Stomach smooth muscle (tissue), 2 donors: ENCODE measurements around the gene CCDC187.

Source experiments
- H3K27ac ChIP-seq: one replicate; pipeline ENCODE4 v1.7.0; 2013; ENCODE audit warnings: mild to moderate bottlenecking, low read length, inconsistent platforms
- H3K27me3 ChIP-seq, 2 donors: one replicate each; pipeline ENCODE4 v1.7.0; 2013; ENCODE audit warnings: low read length in 2 of 2; ENCODE audit not compliant: insufficient read depth in 2 of 2, control insufficient read depth in 1 of 2
- H3K36me3 ChIP-seq, 2 donors: one replicate each; pipeline ENCODE4 v1.7.0; 2013; ENCODE audit warnings: low read length in 2 of 2; ENCODE audit not compliant: control insufficient read depth in 2 of 2, insufficient read depth in 2 of 2
- H3K4me1 ChIP-seq: one replicate; pipeline ENCODE4 v1.7.0; 2013; ENCODE audit warnings: low read length; ENCODE audit not compliant: control insufficient read depth, insufficient read depth
- H3K4me3 ChIP-seq, 2 donors: one replicate each; pipeline ENCODE4 v1.7.0; 2013; ENCODE audit warnings: low read length in 2 of 2
- H3K9ac ChIP-seq, 2 donors: one replicate each; pipeline ENCODE4 v1.7.0; 2013; ENCODE audit warnings: low read length in 2 of 2, mild to moderate bottlenecking in 1 of 2
- H3K9me3 ChIP-seq, 2 donors: one replicate each; pipeline ENCODE4 v1.7.0; 2013; ENCODE audit warnings: low read length in 2 of 2; ENCODE audit not compliant: control insufficient read depth in 2 of 2
- donor health status: healthy.
- donor health status: Pancreatic carcinoma.

The CCDC187 gene

DNA sequence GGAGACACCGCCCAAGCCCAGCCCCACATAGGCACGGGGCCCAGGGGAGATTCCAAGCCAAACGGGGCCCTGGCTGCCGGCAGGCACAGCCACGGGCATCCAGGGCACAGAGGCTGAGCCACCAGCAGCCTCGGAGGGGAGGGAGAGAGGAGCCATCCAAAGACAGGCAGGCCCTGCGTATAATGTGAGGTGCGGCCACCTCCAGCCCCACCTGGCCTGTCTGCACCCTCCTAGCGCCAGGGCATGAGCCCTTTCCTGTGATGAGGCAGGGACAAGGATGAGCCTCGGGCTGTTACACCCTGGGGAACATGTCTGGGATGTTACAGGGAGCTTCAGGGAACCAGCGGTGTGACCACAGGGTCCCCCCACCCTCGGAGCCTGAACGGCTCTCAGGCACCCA lies 1.1 kb upstream of the CCDC187 start:
- Histone ChIP-seq H3K36me3 (no peaks in the 10 kb centered on the region), H3K9ac (no peak overlapping the region), H3K9me3 (no peaks in the 10 kb centered on the region), H3K4me1 (no peaks in the 10 kb centered on the region), H3K4me3 (no peak overlapping the region), H3K27me3 (peaks cover 9 to 29% of the 10 kb centered on the region in 2 donors), H3K27ac (no peak overlapping the region)

DNA sequence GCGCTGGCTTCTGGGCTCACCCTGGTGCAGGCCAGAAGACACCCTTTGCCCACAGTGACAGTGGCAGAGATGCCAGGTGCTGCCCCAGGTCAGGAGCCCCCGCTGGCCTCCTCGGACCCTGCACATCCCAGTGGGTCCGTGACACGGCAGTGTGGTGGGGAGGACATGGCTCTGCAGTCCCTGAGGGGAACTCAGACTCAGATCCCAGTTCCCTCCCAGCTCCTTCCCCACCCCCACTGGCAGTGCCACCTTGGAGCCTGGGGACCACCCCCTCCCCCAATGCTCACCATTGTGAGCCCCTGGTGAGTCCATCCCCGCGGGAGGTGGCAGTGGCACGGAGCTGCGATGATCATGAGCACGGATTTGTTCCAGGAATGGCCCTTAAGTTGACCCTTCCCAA lies 562 bp upstream of the CCDC187 start:
- H3K36me3 ChIP-seq, result no peaks in the 10 kb centered on the region
- no peak overlapping the region for H3K27ac ChIP-seq
- H3K9ac ChIP-seq, result no peak overlapping the region
- H3K27me3 ChIP-seq, result peaks cover 9 to 26% of the 10 kb centered on the region in 2 donors
- no peak overlapping the region for H3K4me3 ChIP-seq
- no peaks in the 10 kb centered on the region for H3K4me1 ChIP-seq
- no peaks in the 10 kb centered on the region for H3K9me3 ChIP-seq

- no peaks in the 10 kb centered on the region for H3K9me3 ChIP-seq
- H3K4me1 ChIP-seq, result no peaks in the 10 kb centered on the region
- no peak overlapping the region for H3K27ac ChIP-seq
- no peak overlapping the region for H3K4me3 ChIP-seq
- no peaks in the 10 kb centered on the region for H3K36me3 ChIP-seq
- no peak overlapping the region for H3K9ac ChIP-seq
- H3K27me3 ChIP-seq, result peaks cover 9 to 29% of the 10 kb centered on the region in 2 donors
These were observed 649 bp downstream of the CCDC187 start for GRCh38 chr9:136303066-136303824.

- H3K27ac ChIP-seq, result no peak overlapping the region
- H3K36me3 ChIP-seq, result no peaks in the 10 kb centered on the region
- no peak overlapping the region for H3K9ac ChIP-seq
- peaks cover 9 to 23% of the 10 kb centered on the region in 2 donors for H3K27me3 ChIP-seq
- H3K9me3 ChIP-seq, result no peaks in the 10 kb centered on the region
- no peaks in the 10 kb centered on the region for H3K4me1 ChIP-seq
- no peak overlapping the region for H3K4me3 ChIP-seq
These were observed 1.4 kb downstream of the CCDC187 start for GRCh38 chr9:136302527-136302926.

GRCh38 chr9:136300866-136301265 lies 3.0 kb downstream of the CCDC187 start:
- no peak overlapping the region for H3K4me3 ChIP-seq

DNA sequence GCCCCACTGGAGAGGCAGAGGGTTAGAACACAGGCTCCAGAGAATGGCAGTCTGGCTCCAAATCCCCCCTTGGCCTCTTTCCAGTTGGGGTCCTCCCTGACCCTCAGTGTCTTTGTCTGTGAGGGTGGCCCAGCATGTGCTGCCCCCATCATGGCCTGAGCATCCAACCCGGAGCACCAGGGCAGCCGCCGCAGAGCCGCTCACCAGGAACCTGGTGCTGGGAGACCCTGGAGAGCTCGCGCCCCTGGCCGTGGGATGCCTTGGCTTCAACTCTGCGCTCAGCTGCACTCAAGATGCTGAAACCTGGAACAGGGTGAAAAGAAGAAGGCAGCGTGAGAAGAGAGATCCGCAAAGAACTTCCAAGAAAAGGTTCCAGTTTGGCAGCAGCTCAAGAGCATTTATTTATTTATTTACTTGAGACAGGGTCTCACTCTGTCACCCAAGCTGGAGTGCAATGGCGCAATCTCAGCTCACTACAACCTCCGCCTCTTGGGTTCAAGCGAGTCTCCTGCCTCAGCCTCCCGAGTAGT lies 3.8 kb downstream of the CCDC187 start:
- Histone ChIP-seq H3K4me1 (no peaks in the 10 kb centered on the region), H3K27ac (no peak overlapping the region), H3K9ac (no peak overlapping the region), H3K4me3 (no peak overlapping the region), H3K36me3 (no peaks in the 10 kb centered on the region), H3K9me3 (no peaks in the 10 kb centered on the region), H3K27me3 (peaks cover 16 to 28% of the 10 kb centered on the region in 2 donors)

More at GRCh38 chr9:136300866-136301265, 3.0 kb downstream of the CCDC187 start:
- Histone ChIP-seq H3K36me3 (no peaks in the 10 kb centered on the region), H3K4me1 (no peaks in the 10 kb centered on the region), H3K9ac (no peak overlapping the region), H3K9me3 (no peaks in the 10 kb centered on the region), H3K27me3 (peaks cover 16 to 27% of the 10 kb centered on the region in 2 donors), H3K27ac (no peak overlapping the region)

DNA sequence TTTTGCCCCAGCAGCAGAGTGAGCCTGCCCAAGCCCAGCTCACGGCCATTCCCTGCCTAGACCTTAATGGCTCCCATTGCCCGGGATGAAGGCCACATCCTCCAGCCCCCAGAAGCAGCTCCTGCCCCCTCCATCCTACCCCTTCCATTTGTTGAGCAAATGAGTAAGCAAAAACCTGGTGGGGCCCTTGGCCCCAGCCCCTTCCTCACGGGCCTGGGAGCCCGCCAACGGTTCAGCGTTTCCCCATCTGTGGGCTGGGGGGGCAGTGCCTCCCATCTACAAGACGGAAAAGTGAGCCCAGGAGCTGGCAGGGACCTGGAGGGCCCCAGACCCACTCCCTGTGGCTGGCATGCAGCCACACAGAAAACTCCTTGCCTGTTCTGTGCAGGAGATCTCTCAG lies 4.4 kb downstream of the CCDC187 start:
- no peak overlapping the region for H3K27ac ChIP-seq
- no peaks in the 10 kb centered on the region for H3K4me1 ChIP-seq
- no peaks in the 10 kb centered on the region for H3K9me3 ChIP-seq
- peaks cover 16 to 28% of the 10 kb centered on the region in 2 donors for H3K27me3 ChIP-seq
- no peaks in the 10 kb centered on the region for H3K36me3 ChIP-seq
- no peak overlapping the region for H3K4me3 ChIP-seq
- no peak overlapping the region for H3K9ac ChIP-seq

GRCh38 chr9:136299116-136299515 lies 4.8 kb downstream of the CCDC187 start:
- Histone ChIP-seq H3K27ac (no peak overlapping the region), H3K4me1 (no peaks in the 10 kb centered on the region), H3K4me3 (no peak overlapping the region), H3K9ac (no peak overlapping the region), H3K27me3 (peaks cover 16 to 26% of the 10 kb centered on the region in 2 donors), H3K9me3 (no peaks in the 10 kb centered on the region), H3K36me3 (no peaks in the 10 kb centered on the region)

- Histone ChIP-seq H3K9me3 (no peaks in the 10 kb centered on the region), H3K9ac (no peak overlapping the region), H3K27me3 (peaks cover 13 to 20% of the 10 kb centered on the region in 2 donors), H3K27ac (no peak overlapping the region), H3K36me3 (no peaks in the 10 kb centered on the region), H3K4me3 (no peak overlapping the region), H3K4me1 (no peaks in the 10 kb centered on the region)
These were observed 5.8 kb downstream of the CCDC187 start for GRCh38 chr9:136297766-136298735.

DNA sequence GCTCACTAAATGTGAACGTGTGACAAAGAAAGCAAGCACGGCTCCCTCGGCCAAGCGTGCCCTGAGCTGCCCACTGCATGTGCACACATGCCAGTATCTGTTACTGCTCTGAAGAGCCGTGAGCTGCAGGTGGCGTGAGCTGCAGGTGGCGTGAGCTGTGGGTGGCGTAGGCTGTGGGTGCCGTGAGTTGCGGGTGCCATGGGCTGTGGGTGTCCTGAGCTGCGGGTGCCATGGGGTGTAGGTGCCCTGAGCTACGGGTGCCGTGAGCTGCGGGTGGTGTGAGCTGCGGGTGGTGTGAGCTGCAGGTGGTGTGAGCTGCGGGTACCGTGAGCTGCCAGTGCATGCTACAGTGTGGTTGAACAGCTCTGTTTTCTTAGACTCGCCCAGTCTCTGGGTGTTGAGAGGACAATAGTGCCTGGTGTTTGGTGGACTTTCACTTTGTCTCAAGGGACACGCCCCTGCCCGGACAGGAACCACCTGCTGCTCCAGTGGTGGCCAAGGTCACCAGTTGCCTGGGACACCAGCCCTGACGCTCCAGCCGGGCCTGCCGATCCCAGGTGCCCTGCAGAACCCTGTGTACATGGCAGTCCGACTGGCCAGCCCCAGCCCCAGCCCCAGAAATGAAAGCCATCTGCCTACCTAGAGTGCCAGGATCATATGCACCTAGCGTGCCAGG lies 6.7 kb downstream of the CCDC187 start:
- Histone ChIP-seq H3K4me3 (no peak overlapping the region), H3K9ac (no peak overlapping the region), H3K27ac (no peak overlapping the region), H3K27me3 (peaks cover 13 to 16% of the 10 kb centered on the region in 2 donors), H3K36me3 (no peaks in the 10 kb centered on the region), H3K4me1 (no peaks in the 10 kb centered on the region), H3K9me3 (no peaks in the 10 kb centered on the region)
